Lower leg skin (tissue), 3 donors: Measurements from ENCODE around the gene AKAP6.

Experiments
- CTCF ChIP-seq, 3 donors: fragments of 450-650 bp; IDR thresholded peaks; one replicate each; pipeline ENCODE4 v1.5.1; 2016; ENCODE audit warnings: antibody characterized with exemption in 3 of 3, mild to moderate bottlenecking in 3 of 3, moderate library complexity in 2 of 3
- POLR2A ChIP-seq, 2 donors: fragments of 450-650 bp; IDR thresholded peaks; one replicate each; pipeline ENCODE4 v1.6.1; 2016 to 2017; ENCODE audit warnings: antibody characterized with exemption in 2 of 2, mild to moderate bottlenecking in 1 of 2, moderate library complexity in 1 of 2

GRCh38 chr14:32785585-32785984 lies 456.5 kb downstream of the AKAP6 start:
- TF ChIP-seq CTCF (IDR thresholded peaks at IDR 0.05) = no peak
- no peak for TF ChIP-seq POLR2A (IDR thresholded peaks at IDR 0.05)
